Measurements from ENCODE around the gene HOXA7. TPM values are rescaled to one million over a fixed set of nuclear protein-coding genes. Genes with fewer than 3 reads are reported as not detected.
A peak's percentile ranks its signal among the peaks of the same experiment; 100 is the strongest.

Gene HOXA7
- total and polyA plus RNA-seq, 2 donors (not counting 3 experiments of a cell fraction or from before 2014, with no cell fraction given), result 18.1 to 18.5 TPM

GRCh38 chr7:27162561-27163287 is 6.2 kb upstream of the HOXA7 start:
- no peaks in the 10 kb centered on the region for H3K27me3 ChIP-seq (ENCODE audit: control insufficient read depth in 2 of 2, insufficient read depth in 2 of 2, low read length in 2 of 2)
- H3K79me2 ChIP-seq (ENCODE audit: control insufficient read depth, insufficient read depth, low read length), result peaks cover 78% of the 10 kb centered on the region
- TF ChIP-seq MAX (IDR thresholded peaks at IDR 0.05; ENCODE audit: insufficient read depth, insufficient read length), result no peak
- no peak for TF ChIP-seq MYC (IDR thresholded peaks at IDR 0.05; ENCODE audit: low read depth, low read length)
- TF ChIP-seq FOS (IDR thresholded peaks at IDR 0.05; ENCODE audit: borderline replicate concordance, insufficient read depth, low read length), result no peak
- no peak for TF ChIP-seq POLR2A (IDR thresholded peaks at IDR 0.05; ENCODE audit: low read depth, low read length)
- TF ChIP-seq POLR2AphosphoS5 (IDR thresholded peaks at IDR 0.05; ENCODE audit: insufficient read depth, low read depth, low read length), result no peak
- TF ChIP-seq GATA2 (IDR thresholded peaks at IDR 0.05; ENCODE audit: insufficient read depth, insufficient read length, low read depth, low read length), result no peak
- no peak for TF ChIP-seq EZH2 (IDR thresholded peaks at IDR 0.05; ENCODE audit: borderline replicate concordance, low read depth, low read length, severe bottlenecking)
- no peak for TF ChIP-seq JUN (IDR thresholded peaks at IDR 0.05; ENCODE audit: borderline replicate concordance, insufficient read depth, insufficient read length, low read depth)
- CTCF ChIA-PET, result interaction anchor here (0.9 to 4.6 kb wide), 15 partner anchors 8 to 797 kb away, joined by 3 to 145 read pairs (median 14); partner anchors contain the start of genes HOXA10, HOXA11, HOXA3 and HOXA4
- H3K9me1 ChIP-seq (replicated peaks; ENCODE audit: control insufficient read depth, extremely low read depth, insufficient read depth, low read length), result no peaks in the 10 kb centered on the region
- H3K9ac ChIP-seq (replicated peaks; ENCODE audit: extremely low read depth, insufficient read depth, low read length), result peak overlapping the region; percentile 85
- FAIRE-seq (no peak), DNase-seq (ENCODE audit: low read depth, low spot score) (no peak)
- peak overlapping the region; percentile 91 for H3K4me2 ChIP-seq (ENCODE audit: insufficient read depth, low read length)
- H3K27ac ChIP-seq (ENCODE audit: insufficient read depth, low read depth, low read length), result peak overlapping the region; percentile 91
- H2AFZ ChIP-seq (ENCODE audit: low read depth, low read length), result no peak overlapping the region
- peaks cover 3 to 7% of the 10 kb centered on the region in 2 experiments for H3K36me3 ChIP-seq (ENCODE audit: control insufficient read depth in 2 of 2, extremely low read depth in 1 of 2, insufficient read depth in 2 of 2, low read length in 2 of 2)
- H4K20me1 ChIP-seq (replicated peaks; ENCODE audit: control insufficient read depth, extremely low read depth, insufficient read depth, low read length), result no peaks in the 10 kb centered on the region
- POLR2A ChIA-PET, result interaction anchor here (1.2 to 2.4 kb wide), 3 partner anchors 10 to 22 kb away, joined by 3 to 15 read pairs (median 6); partner anchors contain the start of genes HOXA11 and HOXA3
- H3K4me1 ChIP-seq (ENCODE audit: control insufficient read depth, extremely low read depth, insufficient read depth, low read length), result peaks cover 53% of the 10 kb centered on the region
- TSS peak; percentile 18 for BruUV-seq (replicated peaks)
- no peaks in the 10 kb centered on the region for H3K9me3 ChIP-seq (replicated peaks; ENCODE audit: control insufficient read depth, insufficient read depth, low read length)
- intact Hi-C loops (cut with micrococcal nuclease) (loop anchor here (5.0 kb wide), 3 partner anchors 745 to 1770 kb away; no protein-coding TSS in a partner anchor), dilution Hi-C loops (cut with MboI; ENCODE audit: extremely low pct_ligation_motif_present, low sequenced_read_pairs) (loop anchor here (10.0 to 25.0 kb wide), 3 partner anchors 308 to 975 kb away; no protein-coding TSS in a partner anchor)
- peak overlapping the region; percentile 63 to 98 (median 88) for H3K4me3 ChIP-seq (replicated peaks in 1 of 3; ENCODE audit: insufficient read depth in 1 of 3, low read depth in 1 of 3, low read length in 3 of 3)
